ENCODE data around the gene MRFAP1L1. TPM values are rescaled to one million over a fixed set of nuclear protein-coding genes. Genes with fewer than 3 reads are reported as not detected.
A peak's percentile ranks its signal among the peaks of the same experiment; 100 is the strongest.

MRFAP1L1 gene
- total and polyA plus RNA-seq, 2 donors (not counting 1 experiment from before 2014, with no cell fraction given) = 12.5 to 57.2 TPM

DNA sequence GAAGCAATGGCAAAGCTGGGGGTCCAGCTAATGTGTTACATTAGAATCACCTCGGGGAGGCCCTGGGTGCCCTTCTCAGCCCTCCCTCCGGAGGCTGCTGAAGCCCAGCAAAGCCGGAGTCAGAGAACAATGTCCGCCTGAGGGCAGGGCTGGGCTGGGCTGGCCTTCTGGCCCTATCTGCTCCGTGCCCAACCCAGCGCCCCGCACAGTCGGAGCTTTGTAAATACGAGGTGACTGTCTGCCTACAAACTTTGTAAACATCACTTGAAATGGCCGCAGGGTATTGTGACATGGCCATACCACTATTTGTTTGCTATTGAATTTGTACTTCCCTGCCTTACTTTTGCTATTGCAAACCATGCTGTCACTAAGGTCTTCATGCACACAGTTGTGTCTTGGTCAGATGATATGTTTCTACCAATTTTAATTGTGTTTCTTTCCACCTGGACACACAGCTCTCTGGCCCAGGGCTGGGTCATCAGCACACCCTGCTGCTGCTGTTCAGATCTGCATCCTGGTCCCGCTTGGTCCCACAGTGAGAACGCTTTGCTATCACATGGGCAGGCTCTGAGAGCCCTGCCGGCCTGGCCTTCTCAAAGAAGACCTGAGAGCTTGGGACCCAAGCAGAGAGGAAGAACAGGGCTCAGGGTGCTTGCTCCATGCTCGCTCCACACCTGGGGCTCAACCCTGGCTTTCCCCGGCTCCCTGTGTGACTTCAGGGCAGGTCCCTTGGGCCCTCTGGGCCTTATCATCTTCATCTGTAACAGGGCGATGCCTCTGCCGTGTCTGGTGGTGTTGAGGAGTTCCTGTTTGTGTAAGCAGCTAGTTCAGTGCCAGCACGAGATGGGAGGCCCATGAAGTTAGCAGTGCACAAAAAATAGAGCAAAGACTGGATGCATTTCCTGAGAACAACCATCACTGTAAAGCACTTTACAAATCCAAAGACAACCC is 13.7 kb downstream of the MRFAP1L1 start:
- 83% methylated on average over 16 of the region's 18 CpGs for WGBS (ENCODE audit: insufficient coverage)
- no peak overlapping the region for H3K27ac ChIP-seq (ENCODE audit: low read length in 2 of 2)
- no peaks in the 10 kb centered on the region for H3K4me1 ChIP-seq (ENCODE audit: control insufficient read depth in 2 of 2, insufficient read depth in 2 of 2, low read length in 2 of 2)
- H2AFZ ChIP-seq (ENCODE audit: insufficient read depth, low read depth, low read length, poor library complexity, severe bottlenecking) = no peak overlapping the region
- H3K4me1 Mint-ChIP-seq = peaks cover 3% of the 10 kb centered on the region
- no peak overlapping the region for H3K9ac ChIP-seq (ENCODE audit: low read length)
- H3K4me3 ChIP-seq (ENCODE audit: control extremely low read depth in 1 of 5, extremely low read depth in 1 of 5, insufficient read depth in 1 of 5, low read depth in 2 of 5, low read length in 4 of 5) = peak overlapping the region in 1 of 5 experiments; percentile 6
- no peak overlapping the region for H3K4me3 Mint-ChIP-seq
- H4K20me1 ChIP-seq (ENCODE audit: control insufficient read depth, insufficient read depth, low read length, poor library complexity, severe bottlenecking) = no peaks in the 10 kb centered on the region
- intact Hi-C loops (cut with micrococcal nuclease) = no loop called here
- POLR2A ChIA-PET = no interaction called here
- H3K36me3 ChIP-seq (replicated peaks in 1 of 2; ENCODE audit: control extremely low read depth in 1 of 2, control insufficient read depth in 1 of 2, extremely low read depth in 1 of 2, insufficient read depth in 2 of 2, low read length in 1 of 2) = peaks cover 0 to 8% of the 10 kb centered on the region in 2 experiments
- CTCF ChIA-PET = no interaction called here
- DNase-seq = no peak
- H3K4me2 ChIP-seq (replicated peaks; ENCODE audit: low read depth, low read length, poor library complexity, severe bottlenecking) = no peak overlapping the region
- H3K9me3 ChIP-seq (ENCODE audit: control extremely low read depth in 1 of 3, control insufficient read depth in 2 of 3, insufficient read depth in 1 of 3, low read length in 2 of 3) = no peaks in the 10 kb centered on the region
- peak; percentile 43 for ATAC-seq (ENCODE audit: low read depth)
- peak overlapping the region; percentile 10 for H3K27ac Mint-ChIP-seq
- TF ChIP-seq, protein P1, sequence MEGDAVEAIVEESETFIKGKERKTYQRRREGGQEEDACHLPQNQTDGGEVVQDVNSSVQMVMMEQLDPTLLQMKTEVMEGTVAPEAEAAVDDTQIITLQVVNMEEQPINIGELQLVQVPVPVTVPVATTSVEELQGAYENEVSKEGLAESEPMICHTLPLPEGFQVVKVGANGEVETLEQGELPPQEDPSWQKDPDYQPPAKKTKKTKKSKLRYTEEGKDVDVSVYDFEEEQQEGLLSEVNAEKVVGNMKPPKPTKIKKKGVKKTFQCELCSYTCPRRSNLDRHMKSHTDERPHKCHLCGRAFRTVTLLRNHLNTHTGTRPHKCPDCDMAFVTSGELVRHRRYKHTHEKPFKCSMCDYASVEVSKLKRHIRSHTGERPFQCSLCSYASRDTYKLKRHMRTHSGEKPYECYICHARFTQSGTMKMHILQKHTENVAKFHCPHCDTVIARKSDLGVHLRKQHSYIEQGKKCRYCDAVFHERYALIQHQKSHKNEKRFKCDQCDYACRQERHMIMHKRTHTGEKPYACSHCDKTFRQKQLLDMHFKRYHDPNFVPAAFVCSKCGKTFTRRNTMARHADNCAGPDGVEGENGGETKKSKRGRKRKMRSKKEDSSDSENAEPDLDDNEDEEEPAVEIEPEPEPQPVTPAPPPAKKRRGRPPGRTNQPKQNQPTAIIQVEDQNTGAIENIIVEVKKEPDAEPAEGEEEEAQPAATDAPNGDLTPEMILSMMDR (IDR thresholded peaks at IDR 0.05) = no peak
- no peak for TF ChIP-seq EZH2 (IDR thresholded peaks at IDR 0.05; ENCODE audit: borderline replicate concordance, insufficient read depth, low read depth, low read length, poor library complexity, severe bottlenecking)
- H3K9me3 Mint-ChIP-seq (ENCODE audit: insufficient read depth) = no peaks in the 10 kb centered on the region
- no peaks in the 10 kb centered on the region for H3K27me3 ChIP-seq (replicated peaks in 1 of 4; ENCODE audit: control extremely low read depth in 1 of 4, control insufficient read depth in 3 of 4, insufficient read depth in 4 of 4, low read length in 3 of 4)
- no peaks in the 10 kb centered on the region for H3K79me2 ChIP-seq (ENCODE audit: control insufficient read depth, insufficient read depth, low read length)
- no peaks in the 10 kb centered on the region for H3K27me3 Mint-ChIP-seq
